Head of caudate nucleus (tissue), 42 donors: ENCODE data around the gene CA6.
"Not testable (repeated sequence)": the region's sequence is repeated elsewhere in the genome, so short reads cannot be mapped to it uniquely, and the experiment has no call there.

ENCODE experiments used
- DNase-seq, 42 donors: peaks; one replicate each; pipeline versions ENCODE4 v3.0.0 to v3.0.0-alpha.2; 2020 to 2021; ENCODE audit warnings: mixed read lengths in 7 of 42
- intact Hi-C: fragments of 100-400 bp; cut with DNase I; formaldehyde crosslinking; loops from one replicate; pipeline ENCODE4 v1.15.0; 2022

Gene CA6

GRCh38 chr1:9020305-9020704 lies 74.6 kb downstream of the CA6 start:
- intact Hi-C loops, result no loop called here
- no peak for DNase-seq

DNA sequence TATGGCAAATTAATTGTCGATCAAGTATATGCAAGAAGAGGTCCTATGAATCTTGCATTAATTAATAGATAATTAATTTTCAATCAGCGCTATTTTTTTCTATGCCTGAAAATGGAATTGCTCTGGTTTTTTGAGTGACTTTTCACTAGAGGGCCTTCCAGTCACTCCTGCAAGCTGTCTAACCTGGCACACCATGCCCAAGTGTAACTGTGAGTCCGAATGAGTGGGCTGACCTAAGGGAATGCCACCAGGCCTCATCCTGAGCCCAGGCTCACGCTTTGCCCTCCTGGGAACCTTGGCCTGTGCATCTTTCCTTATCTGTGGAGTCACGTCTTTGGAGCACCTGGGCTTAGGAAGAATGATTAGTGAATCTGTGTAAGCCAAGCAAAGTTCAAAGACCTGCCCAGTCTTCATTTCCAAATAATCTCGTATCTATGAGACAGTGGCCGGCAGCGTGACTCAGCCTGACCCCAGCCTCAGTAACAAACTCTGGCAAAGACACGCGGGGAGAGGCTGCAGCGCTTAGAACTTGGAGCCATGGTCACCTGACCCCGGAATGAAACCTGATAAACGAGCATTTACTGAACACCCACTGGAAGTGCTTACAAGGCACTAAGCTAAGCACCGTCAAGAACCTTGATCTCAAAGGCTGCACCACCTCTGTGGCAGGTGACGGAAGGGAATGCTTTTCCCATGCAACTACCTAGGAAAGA lies 76.5 kb downstream of the CA6 start:
- not testable (repeated sequence) for DNase-seq

GRCh38 chr1:9022773-9023172 lies 77.1 kb downstream of the CA6 start:
- intact Hi-C loops, result no loop called here
- no peak for DNase-seq

More for the DNA sequence above, 76.5 kb downstream of the CA6 start:
- intact Hi-C loops, result not testable (repeated sequence)
